ENCODE results near the gene ZSWIM5. TPM values are rescaled to one million over a fixed set of nuclear protein-coding genes. Genes with fewer than 3 reads are reported as not detected.
"Not testable (repeated sequence)": the region's sequence is repeated elsewhere in the genome, so short reads cannot be mapped to it uniquely, and the experiment has no call there.

ZSWIM5 gene
- total RNA-seq, result 1 to 10 TPM; 1.7 to 1.9 TPM

- H3K4me1 Mint-ChIP-seq, result peaks cover 14% of the 10 kb centered on the region
- POLR2A ChIA-PET, result interaction anchor here (0.9 kb wide), 1 partner anchor 196 kb away, joined by 3 read pairs; the partner anchor contains the start of gene HECTD3
- peak within 1 kb of the TSS; percentile 70 for H3K27ac Mint-ChIP-seq
- peaks cover 69% of the 10 kb centered on the region for H3K27me3 Mint-ChIP-seq
- no peaks in the 10 kb centered on the region for H3K36me3 Mint-ChIP-seq
- ATAC-seq (ENCODE audit: low read depth), result peak; percentile 80
- peak; percentile 73 for DNase-seq
- peak within 1 kb of the TSS; percentile 86 for H3K4me3 Mint-ChIP-seq
- no peaks in the 10 kb centered on the region for H3K9me3 Mint-ChIP-seq
Observed at GRCh38 chr1:45205910-45206721, at the start of gene ZSWIM5. ZSWIM5 (minus strand) TSS chr1:45206605; CDS start chr1:45206350, 255 bp downstream.

GRCh38 chr1:45254490-45254889 is 48.1 kb upstream of the ZSWIM5 start:
- H3K9me3 Mint-ChIP-seq, result peaks cover 16% of the 10 kb centered on the region
- peaks cover 17% of the 10 kb centered on the region for H3K27me3 Mint-ChIP-seq
- no peak overlapping the region for H3K4me3 Mint-ChIP-seq
- peaks cover 9% of the 10 kb centered on the region for H3K36me3 Mint-ChIP-seq
- no peak for ATAC-seq (ENCODE audit: low read depth)
- DNase-seq, result no peak
- no peak overlapping the region for H3K27ac Mint-ChIP-seq
- no peaks in the 10 kb centered on the region for H3K4me1 Mint-ChIP-seq
- POLR2A ChIA-PET, result no interaction called here

- Mint-ChIP-seq H3K9me3 (peaks cover 5% of the 10 kb centered on the region), H3K4me1 (no peaks in the 10 kb centered on the region), H3K27ac (no peak overlapping the region), H3K36me3 (no peaks in the 10 kb centered on the region), H3K4me3 (no peak overlapping the region), H3K27me3 (peaks cover 17% of the 10 kb centered on the region)
- DNase-seq (no peak), ATAC-seq (ENCODE audit: low read depth) (no peak)
- POLR2A ChIA-PET, result no interaction called here
Observed at GRCh38 chr1:45250544-45250943, 44.1 kb upstream of the ZSWIM5 start.

GRCh38 chr1:45248004-45248403 is 41.6 kb upstream of the ZSWIM5 start:
- ATAC-seq (ENCODE audit: low read depth); POLR2A ChIA-PET; DNase-seq; H3K4me3 Mint-ChIP-seq; H3K27ac Mint-ChIP-seq; H3K36me3 Mint-ChIP-seq; H3K9me3 Mint-ChIP-seq; H3K4me1 Mint-ChIP-seq: not testable (repeated sequence)
- peaks cover 17% of the 10 kb centered on the region for H3K27me3 Mint-ChIP-seq

- no peaks in the 10 kb centered on the region for H3K4me1 Mint-ChIP-seq
- H3K36me3 Mint-ChIP-seq, result no peaks in the 10 kb centered on the region
- no peak overlapping the region for H3K4me3 Mint-ChIP-seq
- H3K9me3 Mint-ChIP-seq, result peaks cover 10% of the 10 kb centered on the region
- DNase-seq, result no peak
- no peak overlapping the region for H3K27ac Mint-ChIP-seq
- no peak for ATAC-seq (ENCODE audit: low read depth)
- peaks cover 11% of the 10 kb centered on the region for H3K27me3 Mint-ChIP-seq
- POLR2A ChIA-PET, result no interaction called here
Observed at GRCh38 chr1:45246760-45247159, 40.4 kb upstream of the ZSWIM5 start.

GRCh38 chr1:45246359-45246758 is 40.0 kb upstream of the ZSWIM5 start:
- H3K27me3 Mint-ChIP-seq; H3K4me1 Mint-ChIP-seq; H3K36me3 Mint-ChIP-seq; ATAC-seq (ENCODE audit: low read depth); H3K4me3 Mint-ChIP-seq; H3K27ac Mint-ChIP-seq; DNase-seq; POLR2A ChIA-PET: not testable (repeated sequence)
- H3K9me3 Mint-ChIP-seq, result peaks cover 11% of the 10 kb centered on the region

GRCh38 chr1:45244660-45245059 is 38.3 kb upstream of the ZSWIM5 start:
- ATAC-seq (ENCODE audit: low read depth) (no peak), DNase-seq (no peak)
- Mint-ChIP-seq H3K36me3 (peaks cover 3% of the 10 kb centered on the region), H3K27ac (no peak overlapping the region), H3K9me3 (peaks cover 11% of the 10 kb centered on the region), H3K4me1 (no peaks in the 10 kb centered on the region), H3K4me3 (no peak overlapping the region), H3K27me3 (no peaks in the 10 kb centered on the region)
- POLR2A ChIA-PET, result no interaction called here

GRCh38 chr1:45243476-45244343 is 37.3 kb upstream of the ZSWIM5 start:
- H3K27me3 Mint-ChIP-seq, result no peaks in the 10 kb centered on the region
- H3K9me3 Mint-ChIP-seq, result peaks cover 11% of the 10 kb centered on the region
- DNase-seq, result no peak
- no peak overlapping the region for H3K4me3 Mint-ChIP-seq
- peaks cover 3% of the 10 kb centered on the region for H3K36me3 Mint-ChIP-seq
- no peak overlapping the region for H3K27ac Mint-ChIP-seq
- no peak for ATAC-seq (ENCODE audit: low read depth)
- H3K4me1 Mint-ChIP-seq, result no peaks in the 10 kb centered on the region
- POLR2A ChIA-PET, result no interaction called here

- Mint-ChIP-seq H3K4me1 (no peaks in the 10 kb centered on the region), H3K36me3 (peaks cover 4% of the 10 kb centered on the region), H3K4me3 (no peak overlapping the region), H3K27me3 (peaks cover 3% of the 10 kb centered on the region), H3K9me3 (peaks cover 6% of the 10 kb centered on the region), H3K27ac (no peak overlapping the region)
- POLR2A ChIA-PET, result no interaction called here
- DNase-seq (no peak), ATAC-seq (ENCODE audit: low read depth) (no peak)
Observed at GRCh38 chr1:45238846-45239245, 32.4 kb upstream of the ZSWIM5 start.

- Mint-ChIP-seq H3K27ac (no peak overlapping the region), H3K36me3 (peaks cover 4% of the 10 kb centered on the region), H3K27me3 (peaks cover 3% of the 10 kb centered on the region), H3K4me3 (no peak overlapping the region), H3K4me1 (no peaks in the 10 kb centered on the region), H3K9me3 (peaks cover 2% of the 10 kb centered on the region)
- no peak for ATAC-seq (ENCODE audit: low read depth)
- DNase-seq, result no peak
- POLR2A ChIA-PET, result no interaction called here
Observed at GRCh38 chr1:45236136-45236535, 29.7 kb upstream of the ZSWIM5 start.

GRCh38 chr1:45230537-45230936 is 24.1 kb upstream of the ZSWIM5 start:
- DNase-seq (no peak), ATAC-seq (ENCODE audit: low read depth) (no peak)
- POLR2A ChIA-PET, result interaction anchor here (0.5 kb wide), 1 partner anchor 376 kb away, joined by 3 read pairs; no protein-coding TSS in a partner anchor
- Mint-ChIP-seq H3K36me3 (peaks cover 1% of the 10 kb centered on the region), H3K4me3 (no peak overlapping the region), H3K9me3 (no peaks in the 10 kb centered on the region), H3K27me3 (no peaks in the 10 kb centered on the region), H3K27ac (no peak overlapping the region), H3K4me1 (no peaks in the 10 kb centered on the region)

- H3K27me3 Mint-ChIP-seq, result peaks cover 2% of the 10 kb centered on the region
- ATAC-seq (ENCODE audit: low read depth), result no peak
- no peaks in the 10 kb centered on the region for H3K9me3 Mint-ChIP-seq
- POLR2A ChIA-PET, result interaction anchor here (0.6 kb wide), 1 partner anchor 65 kb away, joined by 5 read pairs; no protein-coding TSS in a partner anchor
- H3K4me1 Mint-ChIP-seq, result no peaks in the 10 kb centered on the region
- no peak for DNase-seq
- H3K36me3 Mint-ChIP-seq, result no peaks in the 10 kb centered on the region
- no peak overlapping the region for H3K4me3 Mint-ChIP-seq
- H3K27ac Mint-ChIP-seq, result no peak overlapping the region
Observed at GRCh38 chr1:45225598-45225997, 19.2 kb upstream of the ZSWIM5 start.

GRCh38 chr1:45223710-45224109 is 17.3 kb upstream of the ZSWIM5 start:
- H3K4me3 Mint-ChIP-seq; H3K9me3 Mint-ChIP-seq; POLR2A ChIA-PET; H3K27me3 Mint-ChIP-seq; H3K4me1 Mint-ChIP-seq; H3K36me3 Mint-ChIP-seq; ATAC-seq (ENCODE audit: low read depth); H3K27ac Mint-ChIP-seq; DNase-seq: not testable (repeated sequence)
